HG02970 (cell line): Measurements from ENCODE around the gene VDR.

Experiments
- ATAC-seq: cut with Tn5 transposase; IDR thresholded peaks from one replicate; pipeline ENCODE4 v1.9.1; 2021; ENCODE audit warnings: mild to moderate bottlenecking, moderate library complexity, moderate number of reproducible peaks; ENCODE audit not compliant: unreplicated experiment, low FRiP score

Gene VDR

DNA sequence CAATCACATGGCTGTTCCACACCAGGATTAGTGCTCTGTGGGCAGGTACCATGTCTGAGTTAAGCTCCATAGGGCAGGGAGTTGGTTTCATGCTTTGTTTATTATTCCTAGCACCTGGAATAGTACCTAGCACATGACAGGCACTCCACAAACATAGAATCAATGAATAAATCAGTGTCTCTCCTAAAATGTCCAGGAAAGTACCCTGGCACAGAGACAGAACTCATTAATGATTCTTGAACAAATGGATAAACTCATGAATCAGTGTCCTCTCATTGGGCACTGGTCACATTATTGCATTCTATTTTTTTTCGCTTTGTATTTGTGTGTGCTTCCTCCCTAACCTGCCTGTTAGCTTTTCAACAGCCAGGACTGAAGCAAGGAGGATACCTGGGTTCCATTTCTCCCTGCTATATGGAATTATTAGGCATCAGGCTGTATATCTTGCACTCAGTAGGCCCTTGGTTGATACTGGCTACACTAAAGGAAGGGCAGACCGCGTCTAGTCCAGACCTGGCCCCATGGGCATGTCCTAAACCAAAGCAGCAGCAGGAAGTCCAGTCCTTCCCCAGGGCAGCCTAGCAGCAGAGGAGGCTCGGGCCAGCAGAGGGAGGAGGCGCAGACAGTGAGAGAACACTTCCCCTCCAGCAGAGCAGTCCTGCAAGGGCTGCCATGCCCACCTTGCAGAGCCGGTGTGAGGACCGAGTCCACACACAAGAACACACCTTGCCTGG lies 103.5 kb downstream of the VDR start:
- ATAC-seq: no peak

DNA sequence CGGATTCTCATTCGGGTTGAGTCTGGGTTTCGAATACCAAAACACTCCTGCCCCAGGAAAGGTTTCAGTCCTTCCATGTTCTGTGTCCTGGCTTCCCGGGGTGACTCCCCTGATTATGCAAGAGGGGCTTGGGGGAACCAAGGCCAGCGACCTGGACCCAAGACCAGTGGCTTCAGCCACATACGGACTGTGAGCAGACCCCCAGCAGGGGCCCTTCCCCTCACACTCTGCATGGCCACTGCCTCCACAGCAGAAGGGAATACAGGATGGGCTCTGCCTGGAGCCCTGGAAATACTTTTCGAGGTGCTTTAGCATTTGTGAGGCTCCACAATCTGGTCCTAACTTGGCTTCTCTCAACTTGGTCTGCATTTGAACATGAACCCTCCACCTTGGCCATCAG lies 104.2 kb downstream of the VDR start:
- ATAC-seq: no peak

DNA sequence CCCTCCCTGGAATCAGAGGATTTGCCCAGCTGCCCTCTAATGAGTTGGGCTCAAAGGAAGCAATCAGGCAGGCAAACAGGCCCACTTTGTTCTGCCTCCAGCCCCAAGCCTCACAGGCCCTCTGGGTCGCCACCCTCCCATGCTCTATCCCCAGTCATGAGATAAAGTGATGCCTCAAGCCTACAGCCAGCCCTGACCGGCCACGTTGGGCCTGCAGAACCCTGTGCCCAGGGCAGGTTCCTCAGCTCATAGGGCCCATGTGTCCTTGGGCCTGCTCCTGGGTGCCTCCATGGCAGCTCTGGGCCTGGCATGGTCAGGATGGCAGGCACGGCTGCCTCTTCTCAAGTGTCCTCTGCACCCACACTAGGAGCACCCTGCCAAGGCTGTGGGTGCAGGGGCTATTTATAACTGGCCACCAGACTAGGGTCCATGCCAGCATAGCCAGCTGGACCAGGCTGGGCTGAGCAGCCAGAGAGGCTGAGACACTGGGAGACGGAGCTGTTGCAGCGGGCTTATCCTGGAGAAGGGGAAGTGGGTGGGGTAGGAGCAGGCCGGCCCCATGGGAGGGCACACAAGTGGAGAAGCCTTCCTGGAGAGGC lies 105.3 kb downstream of the VDR start:
- ATAC-seq: no peak

DNA sequence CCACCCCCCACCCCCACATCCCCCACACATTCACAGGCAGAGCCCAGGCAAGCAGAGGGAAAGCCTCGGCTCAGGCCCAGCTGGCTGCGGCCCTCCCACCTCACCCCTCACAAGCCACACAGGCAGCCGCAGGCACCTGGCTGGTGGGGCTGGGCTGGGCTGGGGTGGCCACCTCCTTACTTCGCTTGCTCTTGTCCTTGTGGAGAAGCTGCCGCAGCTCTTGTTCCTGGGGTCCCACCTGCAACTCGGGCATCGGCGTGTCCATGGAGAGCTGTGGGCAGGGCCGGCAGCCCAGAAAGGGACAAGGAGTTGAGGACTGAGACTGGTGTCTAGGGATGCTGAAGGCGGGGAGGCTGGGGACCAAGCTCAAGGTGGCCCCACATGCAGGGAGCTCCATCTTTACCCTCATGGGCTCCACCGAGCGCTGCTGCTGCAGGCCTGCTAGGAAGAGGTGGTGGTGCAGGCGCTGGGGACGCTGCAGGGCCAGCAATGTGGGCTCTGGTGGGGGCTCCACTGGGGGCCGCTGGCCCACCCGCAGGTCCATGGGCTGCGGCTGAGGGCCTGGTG lies 106.3 kb downstream of the VDR start:
- ATAC-seq: no peak

DNA sequence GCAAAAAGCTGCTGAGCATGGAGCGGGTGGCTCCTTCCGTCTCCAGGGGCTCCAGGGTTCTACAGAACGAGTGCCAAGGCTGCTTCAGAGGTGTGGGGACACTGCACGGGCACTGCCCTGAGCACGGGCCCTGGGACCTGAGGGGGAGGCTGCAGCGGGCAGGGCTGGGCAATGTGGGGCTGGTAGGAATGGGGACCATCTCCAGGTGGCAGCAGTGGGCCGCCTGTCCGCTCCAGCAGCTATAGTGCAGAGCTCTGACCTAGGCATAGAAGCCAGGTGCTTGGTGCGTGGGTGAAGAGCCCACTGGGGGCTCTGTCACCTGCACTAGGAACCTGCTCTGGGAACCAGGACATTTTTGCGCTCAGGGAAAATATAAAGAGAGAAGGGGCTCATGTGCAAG lies 107.4 kb downstream of the VDR start:
- no peak for ATAC-seq

DNA sequence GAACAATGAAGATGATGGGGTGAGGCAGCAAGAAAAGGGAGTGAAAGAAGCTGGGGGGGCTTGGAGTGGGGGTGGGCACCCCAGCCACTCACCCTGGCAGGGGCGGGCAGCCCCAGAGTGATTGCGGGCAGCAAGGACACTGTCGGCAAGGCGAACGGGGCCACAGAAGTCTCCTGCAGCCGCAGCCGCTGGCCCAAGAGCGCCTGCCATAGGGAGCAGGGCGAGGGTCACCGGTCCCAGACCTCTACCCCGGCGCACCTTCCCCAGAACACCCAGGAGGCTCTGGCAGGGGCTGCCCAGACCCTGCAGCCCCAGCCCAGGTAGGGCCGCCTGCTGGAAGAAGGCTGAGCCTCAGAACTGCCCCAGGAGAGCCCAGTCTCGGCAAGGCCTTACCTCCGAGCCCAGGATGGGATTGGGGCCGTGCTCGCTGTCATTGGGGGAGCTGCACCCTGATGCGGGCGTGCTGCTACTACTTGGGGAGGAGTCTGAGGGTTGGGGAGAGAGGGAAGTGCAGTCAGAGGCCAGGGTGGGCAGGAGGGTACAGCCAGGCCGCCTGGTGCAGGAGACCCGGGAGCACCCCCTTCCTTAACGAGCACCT lies 108.9 kb downstream of the VDR start:
- ATAC-seq: no peak

DNA sequence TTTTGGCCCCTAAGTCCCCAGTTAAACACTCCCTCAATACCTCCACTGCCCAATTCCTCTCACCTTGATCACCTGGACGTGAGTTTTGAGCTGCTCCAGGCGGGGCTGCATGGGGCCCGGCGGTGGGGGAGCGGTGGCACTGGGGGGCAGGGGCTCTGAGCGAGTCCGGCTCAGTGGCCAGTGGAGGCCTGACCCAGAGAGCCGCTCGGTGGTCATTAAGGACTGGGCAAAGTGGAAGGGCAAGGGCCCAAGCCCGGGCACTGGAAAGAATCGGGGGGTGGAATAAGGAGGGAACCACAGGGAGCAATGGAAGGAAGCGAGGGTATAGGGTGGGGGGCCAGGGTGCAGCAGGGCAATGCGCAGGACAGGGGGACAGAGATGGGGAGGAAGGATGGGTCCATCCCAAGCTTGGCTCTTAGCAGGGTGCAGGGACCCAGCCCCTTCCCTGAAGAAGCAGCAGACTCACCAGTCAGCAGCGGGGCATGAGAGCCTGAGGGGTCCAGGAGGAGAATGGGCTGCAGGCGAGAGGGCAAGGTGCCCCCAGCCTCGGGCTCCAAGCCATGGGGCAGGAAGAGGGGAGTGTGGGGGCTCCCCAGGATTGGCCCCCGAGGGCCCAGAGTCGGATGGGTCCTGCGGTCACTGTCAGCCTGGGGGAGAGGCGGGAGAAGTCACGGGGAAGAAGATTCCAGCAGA lies 109.5 kb downstream of the VDR start:
- no peak for ATAC-seq

DNA sequence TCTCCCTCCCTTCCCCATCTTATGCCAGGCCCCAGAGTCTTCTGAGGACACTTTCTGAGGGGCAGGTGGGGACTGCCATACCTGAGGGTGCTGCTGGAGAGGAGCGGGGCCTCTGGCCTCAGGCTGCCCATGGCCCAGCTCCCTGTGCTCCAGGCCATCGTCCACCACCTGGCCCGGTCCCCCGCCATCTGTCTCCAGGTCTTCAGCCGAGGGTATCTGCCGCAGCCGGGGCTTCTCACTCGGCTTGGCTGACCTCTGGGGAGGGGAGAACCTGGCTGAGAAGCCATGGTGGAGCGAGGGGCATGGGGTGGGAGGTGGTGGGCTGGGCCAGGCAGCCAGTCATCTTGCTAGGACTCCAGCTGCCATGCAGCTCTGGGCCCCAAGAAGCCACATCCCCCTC lies 110.1 kb downstream of the VDR start:
- ATAC-seq: no peak

DNA sequence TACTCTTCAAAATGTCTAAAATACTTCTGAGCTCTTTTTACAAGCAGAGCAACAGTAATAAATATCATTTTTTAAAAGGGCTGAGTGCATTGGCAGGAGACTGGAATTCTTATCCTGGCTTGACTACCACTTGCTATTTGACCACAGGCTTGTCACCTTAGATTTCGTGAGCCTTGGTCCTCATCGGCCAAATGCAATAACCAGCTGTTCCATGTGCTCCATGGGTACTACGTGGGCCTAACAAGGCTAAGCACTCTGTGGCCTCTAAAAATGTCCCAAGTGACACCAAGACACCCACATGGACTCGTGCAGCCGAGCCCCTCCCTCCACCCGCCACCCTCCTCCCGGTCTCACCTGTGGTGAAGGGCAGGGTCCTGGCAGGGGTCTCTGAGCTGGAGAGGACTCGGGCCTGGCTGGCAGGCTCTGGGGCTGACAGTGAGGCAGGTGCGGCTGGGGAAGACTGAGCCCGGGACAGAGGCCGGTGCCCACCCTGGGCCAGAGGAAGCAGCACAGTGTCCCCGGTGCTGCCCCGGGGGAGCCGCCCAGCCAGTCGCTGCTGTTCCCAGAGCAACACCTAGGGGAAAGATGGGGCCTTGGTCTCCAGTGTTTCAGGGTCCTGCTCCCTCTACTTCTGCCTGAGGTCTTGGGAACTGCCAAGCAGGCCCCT lies 111.6 kb downstream of the VDR start:
- ATAC-seq: no peak

DNA sequence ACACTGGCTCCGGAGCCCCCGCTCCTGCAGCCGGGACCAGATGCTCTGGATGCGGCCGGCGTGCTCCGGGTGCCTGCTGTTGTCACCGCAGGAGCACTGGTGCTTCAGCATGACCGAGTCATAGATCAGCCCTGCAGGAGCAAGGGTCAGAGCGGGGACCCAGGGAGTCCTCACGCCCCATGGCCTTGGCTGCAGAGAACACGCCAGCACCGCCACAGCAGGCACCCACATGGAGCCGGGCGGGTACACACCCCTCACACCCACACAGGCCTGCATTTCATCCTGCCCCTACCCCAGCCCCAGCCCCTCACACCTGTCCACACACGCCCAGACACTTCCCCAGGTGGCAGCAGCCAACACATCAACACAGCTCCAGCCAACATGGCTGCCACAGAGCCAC lies 112.9 kb downstream of the VDR start:
- no peak for ATAC-seq
